Fibroblast of skin of scalp (primary cell): ENCODE results near the gene PAF1.

Experiments
- DNase-seq: peaks from one replicate; pipeline ENCODE4 v3.0.0-alpha.2; 2013

The PAF1 gene

DNA sequence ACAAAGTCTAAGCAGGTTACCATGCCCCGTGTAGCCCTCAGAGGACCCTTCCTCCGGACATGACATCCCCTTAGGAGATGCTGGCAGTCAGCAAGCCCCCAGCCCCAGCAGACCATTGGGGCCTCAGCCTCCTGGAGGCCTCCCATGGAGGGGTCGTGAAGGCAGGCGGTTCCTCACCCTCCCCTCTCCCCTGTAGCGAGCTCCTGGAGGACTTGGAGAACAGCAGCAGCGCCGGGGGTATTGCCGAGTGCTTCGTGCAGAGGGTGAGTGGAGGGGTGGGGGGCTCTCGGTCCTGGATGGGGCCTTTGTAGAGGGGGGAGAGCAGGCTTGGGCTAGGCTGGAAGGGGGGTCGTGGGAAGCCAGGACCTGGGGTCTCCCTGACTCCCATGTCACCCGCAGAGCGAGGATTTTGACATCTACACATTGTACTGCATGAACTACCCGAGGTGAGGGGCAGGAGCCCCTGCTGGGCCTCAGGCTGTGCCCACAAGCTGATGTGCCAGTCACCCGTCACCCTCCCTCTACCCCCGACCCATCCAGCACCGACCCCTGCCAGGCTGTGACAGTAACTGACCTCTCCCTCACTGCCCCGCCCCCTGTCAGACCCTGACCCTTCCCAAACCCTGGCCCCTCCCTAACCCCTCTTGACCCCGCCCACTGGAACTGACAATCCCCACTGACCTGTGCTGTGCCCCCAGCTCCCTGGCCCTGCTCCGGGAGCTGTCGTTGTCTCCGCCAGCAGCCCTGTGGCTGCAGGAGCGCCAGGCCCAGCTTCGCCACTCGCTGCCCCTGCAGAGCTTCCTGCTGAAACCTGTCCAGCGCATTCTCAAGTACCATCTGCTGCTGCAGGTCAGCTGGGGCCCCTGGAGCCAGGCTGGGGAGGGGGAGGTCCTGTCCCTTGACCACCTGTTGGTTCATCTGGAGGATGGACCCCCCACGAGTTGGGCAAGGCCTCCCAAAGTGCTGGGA lies 25.5 kb upstream of the PAF1 start:
- DNase-seq: no peak

GRCh38 chr19:39415111-39416046 lies 24.5 kb upstream of the PAF1 start:
- DNase-seq: no peak

- no peak for DNase-seq
Observed at GRCh38 chr19:39413911-39414608, 23.2 kb upstream of the PAF1 start.

DNA sequence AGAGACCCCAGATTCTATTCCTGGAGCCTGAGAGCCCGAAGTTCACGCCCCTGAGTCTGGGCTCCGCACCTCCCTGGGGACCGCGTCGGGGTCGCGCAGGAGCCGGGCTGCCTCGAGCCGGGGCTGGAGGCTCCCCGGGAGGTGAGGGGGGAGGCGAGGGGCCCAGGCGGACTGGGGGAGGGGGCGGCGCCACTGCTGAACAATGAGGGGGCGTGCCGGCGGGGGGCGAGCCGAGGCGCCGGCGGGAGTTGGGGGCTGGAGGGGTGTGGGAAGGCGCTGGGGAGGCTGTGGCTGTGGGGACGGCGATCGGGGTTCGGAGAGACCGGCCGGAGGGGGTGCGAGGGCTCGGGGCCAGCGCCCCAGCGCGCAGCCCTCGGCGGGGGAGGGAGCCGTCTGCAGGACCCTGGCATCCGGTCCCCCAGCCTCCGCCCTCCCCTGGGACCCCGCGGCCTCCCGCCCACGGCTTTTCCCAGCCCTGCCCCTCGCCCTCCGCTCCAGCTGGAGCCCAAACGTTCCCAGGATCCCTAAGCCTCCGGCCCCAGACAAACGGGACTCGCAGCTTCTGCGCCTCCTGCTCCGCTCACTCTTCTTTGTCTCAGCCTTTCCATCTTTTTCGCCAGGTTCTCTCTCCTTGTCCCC lies 22.5 kb upstream of the PAF1 start:
- peak; percentile 76 for DNase-seq

DNA sequence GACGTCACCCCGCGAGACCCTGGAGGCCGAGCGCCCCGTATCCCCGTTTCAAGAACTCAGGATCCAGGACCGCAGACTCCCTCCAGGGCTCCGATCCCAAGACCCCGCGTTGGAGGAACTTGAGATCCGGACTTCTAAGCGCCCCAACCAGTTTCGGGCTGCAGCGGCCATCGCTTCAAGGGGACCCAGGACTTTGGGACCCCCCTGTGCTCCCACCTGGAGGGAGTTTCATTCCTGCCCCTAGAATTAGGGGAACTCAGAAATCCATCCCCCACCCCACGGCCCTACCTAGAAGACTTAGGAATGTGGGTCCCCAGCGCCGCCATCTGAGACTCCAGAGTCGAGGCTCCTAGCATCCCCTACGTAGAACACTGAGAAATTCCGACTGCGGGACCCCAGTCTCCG lies 22.0 kb upstream of the PAF1 start:
- no peak for DNase-seq

DNA sequence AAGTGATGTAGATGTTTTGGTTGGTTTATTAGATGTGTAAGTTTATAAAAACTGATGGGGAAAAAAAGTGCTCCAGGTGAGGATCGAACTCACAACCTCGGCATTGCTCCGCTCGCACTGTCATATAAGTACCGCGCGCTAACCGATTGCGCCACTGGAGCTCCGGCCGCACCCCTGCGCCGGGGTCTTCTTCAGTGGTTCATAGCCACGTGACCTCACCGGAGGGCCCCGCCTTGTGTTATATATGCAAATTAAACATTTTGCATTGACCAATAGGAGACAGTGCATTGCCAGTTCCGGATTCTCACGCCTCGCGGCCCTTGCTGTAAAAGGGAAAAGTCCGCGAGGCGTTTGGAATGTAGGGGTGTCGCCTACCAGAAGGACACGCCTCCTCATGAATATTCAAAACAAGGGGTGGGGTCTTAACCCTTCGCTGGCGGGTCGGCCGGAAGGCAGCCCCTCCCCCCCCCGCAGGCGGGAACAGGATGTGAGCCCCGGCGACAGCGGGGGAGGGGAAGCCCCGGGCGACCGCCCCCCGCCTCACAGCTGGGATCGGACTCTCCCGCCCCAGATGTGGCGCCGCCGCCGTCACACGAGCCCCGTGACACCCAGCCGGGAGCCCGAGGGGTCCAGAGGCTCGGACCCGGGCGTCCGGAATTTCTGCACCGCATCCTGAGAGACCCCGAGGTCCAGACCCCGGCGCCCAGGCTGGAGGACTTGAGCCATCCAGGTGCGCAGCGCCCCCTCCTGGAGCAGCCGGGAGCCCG lies 21.4 kb upstream of the PAF1 start, which contains the start of gene PLEKHG2:
TSS of gene PLEKHG2 (plus strand) at position 570 of the 767 bp plus-strand sequence. CDS start 1,418 bp downstream, outside the sequence.
- DNase-seq: peak; percentile 100

GRCh38 chr19:39411832-39412099 lies 20.9 kb upstream of the PAF1 start:
- DNase-seq: peak; percentile 92

DNA sequence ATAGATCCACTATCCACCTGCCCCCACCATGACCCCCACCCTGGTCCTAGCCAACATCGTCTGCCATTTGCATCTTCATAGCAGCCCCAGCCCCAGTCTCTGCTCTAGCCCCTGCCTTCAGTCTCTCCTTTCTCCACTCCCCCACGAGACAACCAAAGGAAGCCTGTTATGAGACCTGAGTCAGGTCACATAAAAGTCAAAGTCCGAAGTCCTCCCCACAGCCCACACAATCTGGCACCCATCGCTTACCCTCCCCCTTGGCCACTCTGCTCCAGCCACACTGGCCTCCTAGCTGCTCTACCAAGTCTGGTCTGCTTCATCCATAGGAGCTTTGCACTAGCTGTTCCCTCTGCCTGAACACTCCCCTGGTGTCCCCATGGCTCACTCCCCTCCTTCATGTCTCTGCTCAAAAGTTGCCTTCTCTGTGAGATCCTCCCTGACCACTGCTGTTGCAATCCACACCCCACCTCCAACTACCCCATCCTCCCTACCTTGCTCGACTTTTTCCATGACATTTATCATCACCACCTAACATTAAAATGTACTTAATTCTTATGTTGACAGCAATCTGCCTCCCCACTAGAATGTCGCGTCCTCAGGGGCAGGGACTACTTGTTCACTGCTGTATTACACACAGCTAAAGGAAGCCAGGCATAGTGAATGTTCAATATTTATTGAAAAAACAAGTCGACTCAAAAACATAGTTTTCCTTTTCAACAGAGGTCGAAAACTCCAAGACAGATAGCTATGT lies 20.4 kb upstream of the PAF1 start:
- DNase-seq: no peak

DNA sequence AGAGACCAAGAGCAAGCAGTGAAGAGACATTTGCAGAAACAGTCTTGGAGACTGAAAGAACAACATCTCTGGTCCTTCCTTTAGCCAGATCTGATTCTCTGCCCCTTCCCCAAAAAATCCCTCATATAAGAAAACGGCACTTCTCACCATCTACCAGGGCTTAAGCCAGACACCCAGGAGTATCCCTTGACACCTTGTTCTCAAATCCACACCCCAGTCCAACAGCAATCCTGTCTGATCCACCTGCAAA lies 19.9 kb upstream of the PAF1 start:
- DNase-seq: no peak

GRCh38 chr19:39410017-39410830 lies 19.3 kb upstream of the PAF1 start:
- DNase-seq: peak; percentile 69

DNA sequence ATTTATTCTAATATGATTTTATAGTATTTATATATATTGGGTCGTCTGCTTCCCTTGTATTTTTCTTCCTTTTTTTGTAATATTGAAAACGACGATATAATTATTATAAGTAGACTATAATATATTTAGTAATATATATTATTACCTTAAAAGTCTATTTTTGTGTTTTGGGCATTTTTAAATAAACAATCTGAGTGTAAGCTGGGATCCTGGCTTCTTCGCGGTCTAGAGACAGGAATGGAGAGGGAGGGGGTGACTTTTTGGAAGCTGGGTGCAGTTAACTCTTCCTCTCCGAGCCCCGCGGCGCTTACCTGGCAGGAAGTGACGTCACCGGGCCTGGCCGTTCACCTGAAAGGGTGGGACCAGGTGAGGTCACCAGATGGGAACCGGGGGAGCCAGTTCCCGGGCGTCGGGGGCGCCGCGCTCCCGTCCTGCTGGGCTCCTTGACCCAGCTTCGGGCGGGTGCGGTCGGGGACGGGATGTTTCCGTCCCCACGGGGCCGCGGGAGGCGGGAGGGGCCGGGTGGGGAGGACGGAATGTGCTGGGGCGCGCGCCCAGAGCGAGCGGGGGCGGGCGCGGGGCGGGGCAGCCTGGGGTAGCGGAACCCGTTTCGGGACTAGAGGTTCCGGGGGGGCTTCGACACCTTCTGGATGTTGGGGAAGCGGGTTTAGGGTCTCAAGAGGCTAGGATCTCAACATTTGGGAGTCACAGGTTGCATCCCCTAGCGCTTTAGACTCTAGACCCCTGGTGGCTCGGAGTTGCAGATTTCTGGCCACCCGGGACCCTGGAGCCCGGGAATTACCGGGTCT lies 18.5 kb upstream of the PAF1 start:
- DNase-seq: peak; percentile 81

- DNase-seq: no peak
Observed at GRCh38 chr19:39408392-39409207, 17.7 kb upstream of the PAF1 start.

- DNase-seq: no peak
Observed at GRCh38 chr19:39407660-39408391, 16.9 kb upstream of the PAF1 start.

DNA sequence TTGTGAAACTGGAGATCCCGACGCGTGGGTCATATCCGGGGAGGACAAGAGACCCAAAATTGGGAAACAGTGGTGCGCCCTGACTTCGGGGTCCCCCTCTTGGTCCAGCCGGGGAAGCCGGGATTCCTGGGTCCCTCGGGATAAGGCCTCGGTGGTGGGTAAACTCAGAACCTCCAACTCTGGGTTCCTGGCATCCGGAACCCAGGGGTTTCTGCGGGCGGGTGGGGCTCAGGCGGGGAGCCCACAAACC lies 16.4 kb upstream of the PAF1 start:
- DNase-seq: no peak

- DNase-seq: peak; percentile 84
Observed at GRCh38 chr19:39406656-39407409, 15.9 kb upstream of the PAF1 start, which contains the start of gene ZFP36. Gene ZFP36 (plus strand): TSS chr19:39406847. CDS start chr19:39406905, 58 bp downstream.

GRCh38 chr19:39405958-39406655 lies 15.2 kb upstream of the PAF1 start:
- DNase-seq: no peak
